Measurements from ENCODE around the gene MAST3.

DNA sequence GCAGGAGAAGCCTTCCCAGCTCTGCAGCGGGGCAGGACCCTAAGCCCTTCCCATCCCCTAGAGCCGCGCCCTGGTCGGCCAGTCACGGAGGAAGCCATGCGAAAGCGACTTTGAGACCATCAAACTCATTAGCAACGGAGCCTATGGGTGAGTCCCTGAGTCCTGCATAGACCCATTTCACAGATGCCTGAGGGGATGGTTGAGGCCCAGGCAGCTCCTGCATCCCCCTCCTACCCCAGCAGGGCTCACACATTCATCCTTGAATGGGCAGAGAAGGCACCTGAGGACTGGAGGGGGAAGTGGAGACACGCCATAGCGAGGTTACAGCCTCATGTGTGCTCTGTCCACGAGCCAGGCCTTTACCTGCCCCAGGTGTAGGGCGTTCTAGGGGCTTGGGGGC, 31.2 kb downstream of the MAST3 start:
- TF ChIP-seq, protein P1, sequence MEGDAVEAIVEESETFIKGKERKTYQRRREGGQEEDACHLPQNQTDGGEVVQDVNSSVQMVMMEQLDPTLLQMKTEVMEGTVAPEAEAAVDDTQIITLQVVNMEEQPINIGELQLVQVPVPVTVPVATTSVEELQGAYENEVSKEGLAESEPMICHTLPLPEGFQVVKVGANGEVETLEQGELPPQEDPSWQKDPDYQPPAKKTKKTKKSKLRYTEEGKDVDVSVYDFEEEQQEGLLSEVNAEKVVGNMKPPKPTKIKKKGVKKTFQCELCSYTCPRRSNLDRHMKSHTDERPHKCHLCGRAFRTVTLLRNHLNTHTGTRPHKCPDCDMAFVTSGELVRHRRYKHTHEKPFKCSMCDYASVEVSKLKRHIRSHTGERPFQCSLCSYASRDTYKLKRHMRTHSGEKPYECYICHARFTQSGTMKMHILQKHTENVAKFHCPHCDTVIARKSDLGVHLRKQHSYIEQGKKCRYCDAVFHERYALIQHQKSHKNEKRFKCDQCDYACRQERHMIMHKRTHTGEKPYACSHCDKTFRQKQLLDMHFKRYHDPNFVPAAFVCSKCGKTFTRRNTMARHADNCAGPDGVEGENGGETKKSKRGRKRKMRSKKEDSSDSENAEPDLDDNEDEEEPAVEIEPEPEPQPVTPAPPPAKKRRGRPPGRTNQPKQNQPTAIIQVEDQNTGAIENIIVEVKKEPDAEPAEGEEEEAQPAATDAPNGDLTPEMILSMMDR (conservative IDR thresholded peaks at IDR 0.05), result no peak
- no peak for TF ChIP-seq ZFX (IDR thresholded peaks at IDR 0.05)
